GM19351 (cell line): ENCODE data around the gene SLC16A10.
A peak's percentile ranks its signal among the peaks of the same experiment; 100 is the strongest.
"Not testable (repeated sequence)": the region's sequence is repeated elsewhere in the genome, so short reads cannot be mapped to it uniquely, and the experiment has no call there.

Experiments used
- ATAC-seq: cut with Tn5 transposase; IDR thresholded peaks from one replicate; pipeline ENCODE4 v1.9.1; 2021; ENCODE audit warnings: mild to moderate bottlenecking, moderate library complexity; ENCODE audit not compliant: unreplicated experiment

SLC16A10 gene

DNA sequence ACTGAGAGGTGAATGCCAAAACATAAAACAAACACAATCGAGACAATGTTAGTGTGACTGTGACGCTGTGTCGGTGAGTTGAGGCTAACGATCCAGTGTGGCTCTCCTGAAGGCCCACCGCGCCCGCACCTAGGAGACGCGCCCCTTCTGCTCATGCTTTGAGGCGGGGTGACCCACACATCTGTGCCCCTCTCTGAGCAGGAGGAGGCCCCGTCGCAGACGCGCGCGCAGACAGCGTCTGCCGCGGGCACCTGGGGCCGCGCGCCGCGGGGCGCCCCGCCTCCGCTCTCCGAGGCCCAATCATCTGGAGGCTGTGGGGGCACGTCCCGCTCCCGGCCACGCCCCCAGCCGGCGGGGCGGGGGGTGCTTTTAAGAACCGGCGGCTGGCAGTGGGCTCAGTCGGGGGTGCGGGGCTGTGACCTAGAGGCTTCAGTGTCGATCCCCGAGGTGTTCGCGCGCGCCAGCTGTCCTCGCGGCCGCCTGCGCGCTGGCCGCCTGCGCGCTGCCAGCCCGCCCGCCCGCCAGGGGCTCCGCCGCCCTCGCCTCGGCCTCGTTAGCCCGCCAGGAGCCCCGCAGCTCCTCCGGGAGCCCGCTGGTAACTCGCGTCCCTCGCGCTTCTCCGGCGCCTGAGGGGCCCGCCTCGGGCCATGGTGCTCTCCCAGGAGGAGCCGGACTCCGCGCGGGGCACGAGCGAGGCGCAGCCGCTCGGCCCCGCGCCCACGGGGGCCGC, at the start of gene SLC16A10:
Gene SLC16A10, plus strand, starts transcription at position 398 of the 730 bp plus-strand sequence. Its CDS starts 250 bp downstream, at position 648.
- ATAC-seq = peak; percentile 80

DNA sequence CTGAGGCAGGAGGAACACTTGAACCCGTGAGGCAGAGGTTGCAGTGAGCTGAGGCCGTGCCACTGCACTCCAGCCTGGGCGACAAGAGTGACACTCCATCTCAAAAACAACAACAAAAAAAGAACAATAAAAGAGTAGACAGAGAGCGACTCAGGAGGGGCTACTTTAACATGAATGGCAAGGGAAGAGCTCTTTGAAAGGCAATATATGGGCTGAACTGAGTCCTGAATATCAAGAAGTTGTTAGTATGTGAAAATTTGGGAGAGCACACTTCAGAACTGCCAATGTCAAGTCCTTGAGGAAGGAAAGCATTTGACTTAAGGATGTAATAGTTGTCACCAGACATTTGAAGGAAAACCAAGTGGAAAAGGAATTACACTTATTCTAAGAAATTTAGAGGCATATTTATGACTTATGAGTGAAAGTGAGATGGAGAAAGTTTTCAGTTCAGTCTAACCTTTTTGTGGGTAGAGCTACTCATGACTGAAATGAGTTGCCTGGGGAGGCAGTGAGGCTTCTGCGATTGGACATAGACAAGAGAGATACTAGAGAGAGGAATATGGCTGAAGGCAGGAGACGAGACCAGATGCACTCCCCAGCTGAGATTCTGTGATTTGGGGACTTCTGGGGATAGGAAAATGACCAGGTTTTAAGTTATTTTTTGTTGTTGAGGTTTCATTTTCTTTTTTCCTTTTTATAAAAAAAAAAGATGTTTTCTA, 48.6 kb upstream of the SLC16A10 start:
- ATAC-seq = peak; percentile 91

DNA sequence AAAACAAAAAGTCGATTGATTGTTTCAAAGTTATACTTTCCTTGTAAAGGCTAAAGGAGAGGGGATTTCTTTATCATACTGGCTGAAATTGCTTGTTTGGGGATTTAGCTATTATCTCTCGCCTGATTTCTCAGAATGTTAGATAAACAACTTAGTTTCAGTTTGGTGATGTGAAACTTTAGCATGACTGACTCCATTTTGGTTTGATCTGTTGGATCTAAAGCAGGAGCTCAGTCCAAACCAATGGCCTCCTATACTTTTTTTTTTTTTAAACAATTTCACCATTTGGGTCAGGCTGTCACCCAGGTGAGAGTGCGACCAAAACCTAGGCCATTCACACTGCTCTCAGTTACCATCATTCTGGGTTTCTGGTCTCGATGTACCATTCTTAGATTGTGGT, 45.4 kb upstream of the SLC16A10 start:
- ATAC-seq = no peak

- ATAC-seq = no peak
Observed at GRCh38 chr6:111047244-111047643, 40.1 kb upstream of the SLC16A10 start.

DNA sequence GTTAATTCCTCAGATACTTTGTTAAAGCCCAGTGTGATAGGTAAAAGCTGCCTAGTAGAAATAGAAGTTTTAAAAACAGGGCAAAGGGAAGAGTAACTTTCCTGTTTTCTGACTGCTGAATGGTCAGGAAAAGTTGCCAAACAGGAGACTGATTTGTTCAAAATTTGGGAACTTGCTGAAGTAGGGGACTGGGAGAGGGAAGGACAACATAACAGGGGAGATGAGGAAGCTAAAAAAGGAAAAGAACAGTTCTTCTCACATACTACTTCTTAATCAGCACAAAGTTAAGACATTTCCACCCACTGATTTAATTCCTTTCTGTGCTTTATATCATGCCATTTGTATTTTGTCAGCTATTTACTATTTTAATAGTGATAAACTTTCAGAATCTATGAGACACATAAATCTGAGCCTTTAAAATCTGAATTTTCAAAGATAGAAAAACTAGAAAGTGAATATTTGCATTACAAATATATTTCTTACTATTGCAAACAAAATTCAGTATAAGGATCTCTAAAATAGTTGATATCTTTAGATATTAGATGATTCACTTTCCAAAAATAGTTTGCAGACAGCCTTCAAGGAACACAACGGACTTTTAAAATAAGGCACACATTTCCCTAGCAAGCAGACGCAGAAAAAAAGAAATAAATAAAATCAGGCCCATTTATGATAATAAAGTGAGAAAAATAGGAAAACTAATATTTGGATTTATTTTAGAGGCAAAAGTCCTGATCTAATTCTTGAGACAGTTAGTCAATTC, 36.9 kb upstream of the SLC16A10 start:
- no peak for ATAC-seq

GRCh38 chr6:111052171-111052570, 35.1 kb upstream of the SLC16A10 start:
- no peak for ATAC-seq

- peak; percentile 71 for ATAC-seq
Observed at GRCh38 chr6:111057074-111057752, 30.1 kb upstream of the SLC16A10 start.

DNA sequence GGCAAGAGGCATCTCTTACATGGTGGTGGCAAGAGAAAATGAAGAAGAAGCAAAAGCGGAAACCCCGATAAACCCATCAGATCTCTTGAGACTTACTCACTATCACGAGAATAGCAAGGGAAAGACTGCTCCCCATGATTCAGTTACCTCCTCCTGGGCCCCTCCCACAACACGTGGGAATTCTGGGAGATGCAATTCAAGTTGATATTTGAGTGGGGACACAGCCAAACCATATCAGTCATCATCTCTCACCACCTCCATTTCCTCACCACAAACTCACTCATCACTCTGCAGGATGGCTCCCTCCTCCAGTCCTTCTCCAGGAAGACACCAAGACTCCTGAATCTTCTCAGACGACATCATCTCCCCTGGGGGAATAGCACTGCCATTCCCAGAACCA, 25.8 kb upstream of the SLC16A10 start:
- ATAC-seq = no peak

DNA sequence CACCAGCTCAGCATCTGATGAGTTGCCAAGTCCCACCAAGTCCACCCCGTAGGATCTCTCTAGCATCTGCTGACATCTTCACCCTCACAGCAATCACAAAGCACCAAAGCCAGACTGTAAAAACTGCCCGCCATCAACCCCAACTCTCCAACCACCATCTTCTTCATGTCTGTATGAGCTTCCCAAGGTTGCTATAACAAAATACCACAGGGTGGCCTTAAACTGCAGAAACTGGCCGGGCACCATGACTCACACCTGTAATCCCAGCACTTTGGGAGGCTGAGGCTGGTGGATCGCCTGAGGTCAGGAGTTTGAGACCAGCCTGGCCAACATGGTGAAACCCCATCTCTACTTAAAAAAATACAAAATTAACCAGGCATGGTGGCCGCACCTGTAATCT, 25.3 kb upstream of the SLC16A10 start:
- not testable (repeated sequence) for ATAC-seq

GRCh38 chr6:111062860-111063259, 24.4 kb upstream of the SLC16A10 start:
- not testable (repeated sequence) for ATAC-seq

DNA sequence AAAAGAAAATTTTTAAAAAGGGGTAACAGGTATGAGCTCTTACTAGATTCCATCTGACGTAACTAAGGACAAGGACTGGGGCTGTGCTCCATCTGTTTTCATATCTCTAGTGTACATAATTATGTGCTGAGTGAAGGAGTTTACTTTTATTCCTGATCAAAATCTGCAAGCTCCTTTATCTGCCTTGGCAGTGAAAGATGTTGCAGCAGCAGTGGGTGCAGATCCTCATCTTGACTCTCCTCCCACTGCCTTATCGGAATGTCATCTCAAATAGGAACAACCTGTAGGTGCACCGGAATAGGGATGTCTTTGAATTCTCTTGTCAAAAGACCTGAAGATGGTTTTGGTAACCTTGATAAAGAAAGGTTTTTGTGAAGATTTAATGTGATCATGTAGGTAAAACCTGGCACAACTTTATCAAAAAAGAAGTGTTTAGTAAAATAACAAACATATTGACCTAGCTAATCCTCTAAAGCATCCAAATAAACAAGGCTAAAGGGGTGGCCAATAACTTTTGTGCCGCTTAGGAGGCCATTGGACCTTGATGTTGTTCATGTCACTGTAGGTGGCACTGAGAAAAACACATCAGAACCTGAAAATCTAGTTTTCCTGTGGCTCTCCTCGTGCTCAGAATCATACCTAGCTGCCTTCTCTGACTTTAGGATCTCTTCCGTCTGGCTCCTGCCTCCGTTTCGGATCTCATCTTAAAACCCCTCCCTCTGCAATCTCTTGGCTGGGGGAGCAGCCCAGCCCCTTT, 19.0 kb upstream of the SLC16A10 start:
- ATAC-seq = no peak

DNA sequence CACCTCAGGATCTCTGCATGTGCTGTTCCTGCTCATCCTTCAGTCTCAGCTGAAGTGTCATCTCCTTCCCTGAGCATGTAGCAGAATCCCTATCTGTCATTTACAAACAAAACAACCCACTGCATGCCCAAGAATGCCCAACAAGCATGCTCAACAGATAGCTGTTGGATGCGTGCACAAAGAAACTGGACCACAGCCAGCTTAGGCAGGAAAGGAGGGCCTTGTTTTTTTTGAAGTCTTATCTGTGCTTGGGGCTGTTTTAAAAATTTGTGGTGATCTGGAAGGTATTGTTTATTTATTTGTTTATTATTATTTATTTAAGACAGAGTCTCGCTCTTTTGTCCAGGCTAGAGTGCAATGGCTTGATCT, 18.5 kb upstream of the SLC16A10 start:
- ATAC-seq = no peak

- ATAC-seq = no peak
Observed at GRCh38 chr6:111069382-111070104, 17.8 kb upstream of the SLC16A10 start.

- ATAC-seq = no peak
Observed at GRCh38 chr6:111070105-111071005, 16.9 kb upstream of the SLC16A10 start.

DNA sequence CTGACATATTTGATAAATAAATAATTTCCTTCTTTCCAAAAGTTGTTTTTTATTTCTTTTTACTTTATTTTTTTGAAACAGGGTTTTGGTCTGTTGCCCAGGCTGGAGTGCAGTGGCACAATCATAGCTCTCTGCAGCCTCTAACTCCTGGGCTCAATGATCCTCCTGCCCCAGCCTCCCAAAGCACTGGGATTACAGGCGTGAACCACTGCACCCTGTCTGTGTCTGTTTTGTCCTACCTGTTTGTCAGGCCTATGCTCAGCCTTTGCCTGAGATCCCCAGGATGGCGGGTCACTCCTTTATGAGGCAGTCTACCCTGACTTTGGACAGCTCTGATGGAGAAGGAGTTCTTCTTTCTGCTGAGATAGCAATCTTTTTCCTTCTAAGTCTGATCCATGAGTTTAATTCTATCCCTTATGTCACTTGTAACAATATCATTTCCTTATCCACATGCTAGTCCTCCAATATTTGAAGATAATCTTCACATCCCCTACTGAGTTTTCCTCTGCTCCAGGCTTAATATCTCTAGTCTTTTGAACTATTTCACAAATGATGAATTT, 14.4 kb upstream of the SLC16A10 start:
- no peak for ATAC-seq

DNA sequence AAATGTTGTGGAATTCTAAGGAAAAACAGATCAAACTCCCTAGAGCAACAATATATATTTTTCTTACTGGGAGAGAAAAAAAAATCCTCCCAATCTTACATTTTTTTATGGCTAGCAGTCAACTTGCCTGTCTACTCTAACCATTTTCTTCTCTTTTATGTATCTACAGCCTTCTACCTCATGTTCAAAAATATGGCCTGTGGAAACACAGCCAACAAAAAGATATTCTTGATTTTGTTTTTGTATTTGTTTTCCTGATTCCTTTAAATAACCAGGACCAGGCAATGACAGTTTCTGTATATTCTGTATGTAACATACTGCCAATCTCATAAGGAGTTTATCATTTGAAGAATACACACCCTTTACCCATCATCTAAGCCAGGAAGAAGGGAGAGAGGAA, 13.0 kb upstream of the SLC16A10 start:
- no peak for ATAC-seq

DNA sequence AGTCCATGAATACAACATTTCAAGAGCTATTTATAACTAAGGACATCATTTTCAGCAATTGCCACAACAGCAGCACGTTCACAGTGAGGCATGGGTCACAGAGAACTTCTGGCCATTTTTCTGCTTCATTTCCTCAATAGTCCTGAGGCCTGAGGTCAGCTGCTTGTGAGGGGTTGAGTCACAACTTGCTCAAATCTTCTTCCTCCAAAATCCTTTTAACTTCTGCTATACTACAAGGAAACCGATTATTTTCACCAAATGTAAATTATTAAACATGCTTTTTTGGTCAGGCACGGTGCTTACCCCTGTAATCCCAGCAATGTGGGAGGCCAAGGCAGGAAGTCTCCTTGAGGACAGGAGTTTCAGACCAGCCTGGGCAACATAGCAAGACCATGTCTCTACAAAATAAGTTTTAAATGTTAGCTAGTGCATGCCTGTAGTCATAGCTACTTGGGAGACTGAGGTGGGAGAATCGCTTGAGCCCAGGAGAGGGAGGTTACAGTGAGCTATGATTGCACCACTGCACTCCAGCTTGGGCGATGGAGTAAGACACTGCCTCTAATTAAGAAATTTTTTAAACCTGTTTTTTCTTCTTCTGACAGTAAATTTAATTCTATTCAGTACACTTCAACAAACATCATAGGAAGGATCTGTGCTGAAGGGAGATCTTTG, 11.1 kb upstream of the SLC16A10 start:
- no peak for ATAC-seq

DNA sequence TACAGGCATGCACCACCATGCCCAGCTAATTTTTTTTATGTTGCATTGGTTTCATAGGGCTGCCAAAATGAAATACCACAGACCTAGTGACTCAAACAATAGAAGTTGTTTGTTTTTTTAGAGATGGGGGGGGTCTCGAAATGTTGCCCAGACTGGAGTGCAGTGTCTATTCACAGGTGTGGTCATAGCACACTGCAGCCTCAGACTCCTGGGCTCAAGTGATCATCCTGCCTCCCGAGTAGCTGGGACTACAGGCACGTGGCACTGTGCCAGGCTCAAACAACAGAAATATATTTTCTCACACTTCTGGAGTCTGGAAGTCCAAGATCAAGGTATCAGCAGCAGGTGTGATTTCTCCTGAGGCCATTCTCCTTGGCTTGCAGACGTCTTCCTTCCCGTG, 6.6 kb upstream of the SLC16A10 start:
- no peak for ATAC-seq
